H1 (cell line): ENCODE results near the gene SPOCK1. TPM values are rescaled to one million over a fixed set of nuclear protein-coding genes. Genes with fewer than 3 reads are reported as not detected.

Experiments
- CTCF ChIA-PET: fragments of 300-600 bp; sonication (Branson Sonifier 250); formaldehyde crosslinking; loops from one replicate; lab custom pipeline; 2021; ENCODE audit not compliant: partially characterized antibody; lab: Charles Lee
- POLR2A ChIA-PET: fragments of 300-600 bp; sonication (Branson Sonifier 250); formaldehyde crosslinking; loops from one replicate; lab custom pipeline; 2021; ENCODE audit warnings: inconsistent platforms; ENCODE audit not compliant: partially characterized antibody; lab: Charles Lee
- DNase-seq, 2 experiments: peaks; one replicate each; pipeline versions ENCODE4 v3.0.0 to v3.0.0-alpha.2; 2010 to 2022; ENCODE audit warnings: low spot score in 2 of 2, low read depth in 1 of 2, mixed read lengths in 1 of 2
- FAIRE-seq: peaks from 2 replicates; lab custom pipeline; 2011; peaks lifted over from hg19 to GRCh38; lab: Jason Lieb, UNC
- H2AFZ ChIP-seq: 2 replicates; pipeline ENCODE4 v1.8.1; 2012; ENCODE audit warnings: low read length, inconsistent platforms
- H2AK5ac ChIP-seq: 2 replicates; pipeline ENCODE4 v1.6.1; 2013; ENCODE audit warnings: low read depth, low read length
- H2BK120ac ChIP-seq: replicated peaks from 2 replicates; pipeline ENCODE3; 2013; ENCODE audit warnings: low read depth, low read length, inconsistent platforms
- H2BK12ac ChIP-seq: 2 replicates; pipeline ENCODE4 v1.6.1; 2013; ENCODE audit warnings: low read depth, low read length
- H2BK15ac ChIP-seq: 2 replicates; pipeline ENCODE4 v1.6.1; 2013; ENCODE audit warnings: low read length
- H2BK20ac ChIP-seq: 2 replicates; pipeline ENCODE4 v1.6.1; 2013; ENCODE audit warnings: low read length
- H2BK5ac ChIP-seq: 2 replicates; pipeline ENCODE4 v1.6.1; 2013; ENCODE audit warnings: low read depth, low read length
- H3K14ac ChIP-seq: 2 replicates; pipeline ENCODE4 v1.6.1; 2013; ENCODE audit warnings: inconsistent platforms; ENCODE audit not compliant: insufficient read length
- H3K18ac ChIP-seq: 2 replicates; pipeline ENCODE4 v1.6.1; 2013; ENCODE audit warnings: low read length; ENCODE audit errors: extremely low read depth
- H3K23ac ChIP-seq: 2 replicates; pipeline ENCODE4 v1.6.1; 2013; ENCODE audit warnings: inconsistent platforms; ENCODE audit not compliant: insufficient read length
- H3K23me2 ChIP-seq: 2 replicates; pipeline ENCODE4 v1.6.1; 2013; ENCODE audit warnings: low read depth, low read length
- H3K27ac ChIP-seq: 2 replicates; pipeline ENCODE4 v1.6.1; 2011; ENCODE audit warnings: low read depth, low read length, inconsistent platforms
- H3K27me3 ChIP-seq, 4 experiments: replicated peaks in 1 of 4; 1 replicate in 1 of 4; 2 replicates in 3 of 4; pipeline versions ENCODE4 v1.6.1 to v1.8.1; 2011 to 2013; ENCODE audit warnings: low read length in 3 of 4, mild to moderate bottlenecking in 3 of 4, inconsistent platforms in 2 of 4, mixed read lengths in 2 of 4, moderate library complexity in 1 of 4; ENCODE audit not compliant: control insufficient read depth in 3 of 4, insufficient read depth in 3 of 4; ENCODE audit errors: extremely low read depth in 1 of 4
- H3K36me3 ChIP-seq, 4 experiments: 2 replicates each; pipeline versions ENCODE4 v1.6.1 to v1.8.1; 2011 to 2013; ENCODE audit warnings: mild to moderate bottlenecking in 4 of 4, low read length in 3 of 4, moderate library complexity in 2 of 4, control low read depth in 1 of 4, inconsistent platforms in 1 of 4; ENCODE audit not compliant: insufficient read depth in 4 of 4, control insufficient read depth in 2 of 4
- H3K4ac ChIP-seq: replicated peaks from 2 replicates; pipeline ENCODE3; 2013; ENCODE audit warnings: low read length, low read depth, mixed read lengths, inconsistent platforms; ENCODE audit not compliant: insufficient read length
- H3K4me1 ChIP-seq, 4 experiments: replicated peaks in 1 of 4; 1 replicate in 1 of 4; 2 replicates in 3 of 4; pipeline versions ENCODE4 v1.6.1 to v1.8.1; 2011 to 2013; ENCODE audit warnings: low read length in 3 of 4, inconsistent platforms in 2 of 4, mixed read lengths in 1 of 4; ENCODE audit not compliant: insufficient read depth in 4 of 4, control insufficient read depth in 3 of 4
- H3K4me2 ChIP-seq, 2 experiments: 2 replicates each; pipeline versions ENCODE4 v1.6.1 to v1.8.1; 2011 to 2013; ENCODE audit warnings: low read depth in 2 of 2, low read length in 2 of 2, control low read depth in 1 of 2, inconsistent platforms in 1 of 2, mild to moderate bottlenecking in 1 of 2; ENCODE audit not compliant: insufficient read depth in 1 of 2
- H3K4me3 ChIP-seq, 4 experiments: fragments of 200-600, 300-600 bp in 1 of 4; sonication (generic), shearing (Covaris generic), sonication (Bioruptor Twin) in 1 of 4; 2 replicates each; pipeline versions ENCODE4 v1.5.1 to v1.8.1; 2011 to 2016; ENCODE audit warnings: low read length in 4 of 4, low read depth in 3 of 4, control low read depth in 2 of 4, inconsistent platforms in 2 of 4, mild to moderate bottlenecking in 2 of 4, mixed read lengths in 1 of 4, moderate library complexity in 1 of 4; ENCODE audit not compliant: insufficient read depth in 2 of 4; ENCODE audit errors: extremely low read depth in 1 of 4
- H3K56ac ChIP-seq: replicated peaks from 2 replicates; pipeline ENCODE3; 2013; ENCODE audit warnings: low read depth, mild to moderate bottlenecking, mixed read lengths, low read length, inconsistent platforms; ENCODE audit not compliant: insufficient read length
- H3K79me1 ChIP-seq: 2 replicates; pipeline ENCODE4 v1.6.1; 2013; ENCODE audit warnings: low read depth, low read length, control low read depth
- H3K79me2 ChIP-seq, 2 experiments: 2 replicates each; pipeline versions ENCODE4 v1.6.1 to v1.8.1; 2012 to 2013; ENCODE audit warnings: low read length in 2 of 2, mild to moderate bottlenecking in 2 of 2, inconsistent platforms in 1 of 2; ENCODE audit not compliant: insufficient read depth in 2 of 2, control insufficient read depth in 1 of 2
- H3K9ac ChIP-seq, 4 experiments: replicated peaks in 1 of 4; 1 replicate in 1 of 4; 2 replicates in 3 of 4; pipeline versions ENCODE4 v1.6.1 to v1.8.1; 2011 to 2013; ENCODE audit warnings: low read depth in 3 of 4, low read length in 3 of 4, control low read depth in 2 of 4, mild to moderate bottlenecking in 2 of 4, moderate library complexity in 2 of 4, inconsistent platforms in 1 of 4; ENCODE audit errors: extremely low read depth in 1 of 4
- H3K9me3 ChIP-seq, 2 experiments: 2 replicates each; pipeline versions ENCODE4 v1.6.1 to v1.8.1; 2012 to 2013; ENCODE audit warnings: mild to moderate bottlenecking in 2 of 2, moderate library complexity in 2 of 2, control low read depth in 1 of 2, inconsistent platforms in 1 of 2, low read depth in 1 of 2, low read length in 1 of 2, mixed read lengths in 1 of 2; ENCODE audit not compliant: insufficient read depth in 2 of 2
- H4K20me1 ChIP-seq, 2 experiments: replicated peaks in 1 of 2; 2 replicates each; pipeline versions ENCODE3 to v1.8.1; 2011 to 2013; ENCODE audit warnings: inconsistent platforms in 2 of 2, low read length in 2 of 2, mild to moderate bottlenecking in 1 of 2; ENCODE audit not compliant: insufficient read depth in 2 of 2, control insufficient read depth in 1 of 2
- H4K5ac ChIP-seq: 2 replicates; pipeline ENCODE4 v1.6.1; 2013; ENCODE audit warnings: low read length, low read depth, mixed read lengths, inconsistent platforms; ENCODE audit not compliant: insufficient read length
- H4K8ac ChIP-seq: 2 replicates; pipeline ENCODE4 v1.8.0; 2013; ENCODE audit warnings: mild to moderate bottlenecking, moderate library complexity, low read length, inconsistent platforms; ENCODE audit not compliant: insufficient read depth; ENCODE audit errors: extremely low read depth
- H4K91ac ChIP-seq: replicated peaks from 2 replicates; pipeline ENCODE3; 2013; ENCODE audit warnings: low read length, mixed read lengths, inconsistent platforms; ENCODE audit not compliant: insufficient read length
- BCL11A ChIP-seq, 2 experiments: IDR thresholded peaks; one replicate each; pipeline ENCODE4 v1.6.1; 2011; ENCODE audit warnings: low read depth in 2 of 2, low read length in 2 of 2, mild to moderate bottlenecking in 2 of 2
- EGR1 ChIP-seq: IDR thresholded peaks from 2 replicates; pipeline ENCODE4 v1.6.1; 2011; ENCODE audit warnings: low read depth, low read length, borderline replicate concordance
- EZH2 ChIP-seq: fragments of 200-600 bp; sonication (generic); IDR thresholded peaks from 2 replicates; pipeline ENCODE4 v1.7.1; 2012; ENCODE audit warnings: low read depth, mild to moderate bottlenecking, moderate library complexity, low read length, inconsistent platforms; ENCODE audit not compliant: severe bottlenecking
- HDAC2 ChIP-seq, 2 experiments: fragments of 300-600 bp in 1 of 2; sonication (generic) in 1 of 2; IDR thresholded peaks; 2 replicates each; pipeline ENCODE4 v1.6.1; 2011 to 2012; ENCODE audit warnings: low read depth in 2 of 2, low read length in 2 of 2, mild to moderate bottlenecking in 2 of 2, moderate library complexity in 2 of 2, borderline replicate concordance in 1 of 2, inconsistent platforms in 1 of 2
- JUND ChIP-seq: IDR thresholded peaks from 2 replicates; pipeline ENCODE4 v1.6.1; 2011; ENCODE audit warnings: mild to moderate bottlenecking, improper control_type of control experiment, low read length
- KDM1A ChIP-seq: fragments of 200-600, 300-600 bp; sonication (generic); IDR thresholded peaks from 2 replicates; pipeline ENCODE4 v1.7.1; 2016; ENCODE audit warnings: mild to moderate bottlenecking, low read length, borderline replicate concordance
- KDM5A ChIP-seq: fragments of 200-600 bp; IDR thresholded peaks from 2 replicates; pipeline ENCODE4 v1.7.1; 2012; ENCODE audit warnings: mild to moderate bottlenecking, low read length, inconsistent platforms, mixed read lengths
- RFX5 ChIP-seq: IDR thresholded peaks from 2 replicates; pipeline ENCODE4 v1.6.1; 2011; ENCODE audit warnings: low read depth, low read length, improper control_type of control experiment, borderline replicate concordance
- RXRA ChIP-seq: IDR thresholded peaks from 2 replicates; pipeline ENCODE4 v1.6.1; 2011; ENCODE audit warnings: low read depth, mild to moderate bottlenecking, low read length, moderate library complexity; ENCODE audit not compliant: insufficient read depth
- SAP30 ChIP-seq: fragments of 300-600 bp; sonication (generic); IDR thresholded peaks from 2 replicates; pipeline ENCODE4 v1.7.1; 2012; ENCODE audit warnings: low read length, moderate library complexity, mild to moderate bottlenecking, inconsistent platforms; ENCODE audit not compliant: insufficient read depth, insufficient replicate concordance
- SIN3A ChIP-seq, 2 experiments: IDR thresholded peaks in 1 of 2; conservative IDR thresholded peaks in 1 of 2; 2 replicates each; pipeline ENCODE4 v1.6.1; 2011 to 2012; ENCODE audit warnings: low read length in 2 of 2, improper control_type of control experiment in 1 of 2, low read depth in 1 of 2, mild to moderate bottlenecking in 1 of 2
- TAF7 ChIP-seq: optimal IDR thresholded peaks from 2 replicates; pipeline ENCODE3; 2011; ENCODE audit warnings: low read depth, mild to moderate bottlenecking, inconsistent platforms, low read length, moderate library complexity, borderline replicate concordance
- TBP ChIP-seq: IDR thresholded peaks from 2 replicates; pipeline ENCODE4 v1.6.1; 2011; ENCODE audit warnings: low read depth, low read length, improper control_type of control experiment
- ZNF274 ChIP-seq: IDR thresholded peaks from 2 replicates; pipeline ENCODE4 v1.7.0; 2012; ENCODE audit warnings: low read length, borderline replicate concordance; ENCODE audit errors: extremely low read depth
- WGBS, 2 experiments: shearing (Covaris generic) in 1 of 2; methylation state at CpG; one replicate each; pipeline versions ENCODE4 v1.1.6 to v1.1.7; 2013 to 2015; ENCODE audit warnings: low lambda C conversion rate in 2 of 2, mixed read lengths in 2 of 2, inconsistent platforms in 1 of 2, low coverage in 1 of 2, missing lambda C conversion rate in 1 of 2; ENCODE audit not compliant: insufficient replicate concordance in 2 of 2, insufficient coverage in 1 of 2, insufficient read length in 1 of 2; ENCODE audit errors: extremely low coverage in 1 of 2, missing lambda C conversion rate in 1 of 2; 5-methylcytosine and 5-hydroxymethylcytosine counted together
- polyA plus RNA-seq, 7 experiments: library from polyadenylated mRNA; depleted of rRNA in 3 of 7; stranded (reverse) in 5 of 7; unstranded in 2 of 7; fragments of >200 nt in 5 of 7; fragments of 200-250 nt in 2 of 7; gene quantifications; 1 replicate in 5 of 7; 2 replicates in 1 of 7; 4 replicates in 1 of 7; pipeline versions ENCODE4 v1.2.1 to v1.2.3, GENCODE V29; 2011 to 2013; ENCODE audit warnings: missing spikeins in 2 of 7, mixed read lengths in 2 of 7
- total RNA-seq: library from RNA; stranded (reverse); fragmentation: NEBNext Ultra II Directional; extraction: Animal tissue kit (Norgen Biotek cat#: 25700); gene quantifications from 2 replicates; pipeline ENCODE4 v1.2.1, GENCODE V29; 2021

Gene SPOCK1
- total and polyA plus RNA-seq, 2 of the 8 experiments (the other 6 are each of a cell fraction or from before 2014, with no cell fraction given): 6.9 to 18.1 TPM

- H4K8ac ChIP-seq: no peak overlapping the region
- H3K4ac ChIP-seq: no peak overlapping the region
- H2AK5ac ChIP-seq: no peak overlapping the region
- no peak overlapping the region for H2BK20ac ChIP-seq
- H3K4me1 ChIP-seq: no peaks in the 10 kb centered on the region
- H3K27me3 ChIP-seq: no peaks in the 10 kb centered on the region
- no peak overlapping the region for H2BK15ac ChIP-seq
- no peaks in the 10 kb centered on the region for H3K9me3 ChIP-seq
- H3K56ac ChIP-seq: no peak overlapping the region
- H3K14ac ChIP-seq: no peak overlapping the region
- no peaks in the 10 kb centered on the region for H4K20me1 ChIP-seq
- ChIA-PET CTCF (no interaction called here), POLR2A (interaction anchor here (0.6 kb wide), 1 partner anchor 122 kb away, joined by 3 read pairs; no protein-coding TSS in a partner anchor)
- H3K9ac ChIP-seq: no peak overlapping the region
- FAIRE-seq (no peak), DNase-seq (no peak)
- no peak overlapping the region for H3K18ac ChIP-seq
- no peak overlapping the region for H4K91ac ChIP-seq
- no peaks in the 10 kb centered on the region for H3K79me1 ChIP-seq
- no peak overlapping the region for H4K5ac ChIP-seq
- no peak overlapping the region for H2BK5ac ChIP-seq
- 84% methylated on average over 2 of the region's 2 CpGs; no CpG with 5 or more reads in 1 of the 2 experiments for WGBS, 2 experiments
- H3K27ac ChIP-seq: no peak overlapping the region
- H2BK12ac ChIP-seq: no peak overlapping the region
- H3K4me3 ChIP-seq: no peak overlapping the region
- H3K23me2 ChIP-seq: no peaks in the 10 kb centered on the region
- no peak overlapping the region for H2AFZ ChIP-seq
- H3K23ac ChIP-seq: no peak overlapping the region
- no peaks in the 10 kb centered on the region for H3K79me2 ChIP-seq
- no peak overlapping the region for H3K4me2 ChIP-seq
- H3K36me3 ChIP-seq: no peaks in the 10 kb centered on the region
- H2BK120ac ChIP-seq: no peak overlapping the region
- TF ChIP-seq JUND: no peak
- no peak for TF ChIP-seq EZH2
- TF ChIP-seq BCL11A (IDR thresholded peaks at IDR 0.05; ENCODE audit: low read depth in 2 of 2, low read length in 2 of 2): no peak
- TF ChIP-seq HDAC2 (IDR thresholded peaks at IDR 0.05; ENCODE audit: borderline replicate concordance in 1 of 2, low read depth in 2 of 2, low read length in 2 of 2): no peak
- no peak for TF ChIP-seq ZNF274
- no peak for TF ChIP-seq RXRA
- no peak for TF ChIP-seq EGR1
- TF ChIP-seq RFX5: no peak
- no peak for TF ChIP-seq SIN3A (conservative IDR thresholded peaks at IDR 0.05 in 1 of 2, IDR thresholded peaks at IDR 0.05 in 1 of 2; ENCODE audit: low read depth in 1 of 2, low read length in 2 of 2)
- TF ChIP-seq TAF7: no peak
- no peak for TF ChIP-seq SAP30
- no peak for TF ChIP-seq KDM1A
- TF ChIP-seq TBP: no peak
- TF ChIP-seq KDM5A: no peak
Measured at GRCh38 chr5:137361280-137361679, 137.8 kb downstream of the SPOCK1 start.
